Left cardiac atrium (tissue), 4 donors: Measurements from ENCODE around the gene LIFR. TPM values are rescaled to one million over a fixed set of nuclear protein-coding genes. Genes with fewer than 3 reads are reported as not detected.
"Not testable (repeated sequence)": the region's sequence is repeated elsewhere in the genome, so short reads cannot be mapped to it uniquely, and the experiment has no call there.

Experiments
- ATAC-seq, 2 donors: fragments of 200-7000 bp; cut with Tn5 transposase; one replicate each; pipeline ENCODE4 v1.9.1; 2020; ENCODE audit warnings: mild to moderate bottlenecking in 2 of 2, moderate library complexity in 2 of 2
- DNase-seq: peaks from one replicate; pipeline ENCODE4 v3.0.0-alpha.2; 2020
- intact Hi-C, 2 donors: fragments of 100-400 bp; cut with DNase I; formaldehyde crosslinking; loops; one replicate each; pipeline versions ENCODE4 v1.14.1 to v1.15.1; 2022 to 2023
- total RNA-seq, 2 donors: library from RNA; stranded (reverse); fragmentation: NEBNext Ultra II Directional; extraction: Animal tissue kit (Norgen Biotek cat#: 25700); gene quantifications; one replicate each; pipeline ENCODE4 v1.2.1, GENCODE V29; 2021
- donor health status: DM: no; HTN: yes; CAD: no.
- donor health status: DM: no; HTN: yes; CAD: no; lungs with severe emphysema.
- donor health status: DM: yes; HTN: yes; CAD: no.
- donor health status: Dilated cardiomyopathy.

LIFR gene
- total RNA-seq, 2 donors from 2014 or later, result 59.7 to 68.9 TPM

DNA sequence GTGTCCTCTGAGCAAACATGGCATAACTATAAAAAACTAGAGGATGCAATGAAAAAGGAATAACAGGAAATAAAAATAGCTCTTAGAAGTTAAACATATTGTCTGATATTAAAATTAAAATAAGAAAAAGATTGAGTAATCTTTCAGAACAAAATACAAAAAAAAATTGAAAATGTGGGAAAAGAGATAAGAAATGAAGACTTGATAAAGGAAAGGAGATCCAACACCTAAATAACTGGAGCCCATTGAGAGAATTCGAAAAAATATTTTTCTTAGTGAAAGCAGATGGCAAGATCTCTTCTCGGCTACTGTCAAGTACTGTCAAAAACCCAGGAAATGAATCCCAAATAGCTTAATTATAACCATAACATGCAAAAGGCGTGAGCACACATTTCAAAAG, 24.9 kb downstream of the LIFR start:
- DNase-seq, result no peak
- intact Hi-C loops, result no loop called here
- no peak for ATAC-seq

DNA sequence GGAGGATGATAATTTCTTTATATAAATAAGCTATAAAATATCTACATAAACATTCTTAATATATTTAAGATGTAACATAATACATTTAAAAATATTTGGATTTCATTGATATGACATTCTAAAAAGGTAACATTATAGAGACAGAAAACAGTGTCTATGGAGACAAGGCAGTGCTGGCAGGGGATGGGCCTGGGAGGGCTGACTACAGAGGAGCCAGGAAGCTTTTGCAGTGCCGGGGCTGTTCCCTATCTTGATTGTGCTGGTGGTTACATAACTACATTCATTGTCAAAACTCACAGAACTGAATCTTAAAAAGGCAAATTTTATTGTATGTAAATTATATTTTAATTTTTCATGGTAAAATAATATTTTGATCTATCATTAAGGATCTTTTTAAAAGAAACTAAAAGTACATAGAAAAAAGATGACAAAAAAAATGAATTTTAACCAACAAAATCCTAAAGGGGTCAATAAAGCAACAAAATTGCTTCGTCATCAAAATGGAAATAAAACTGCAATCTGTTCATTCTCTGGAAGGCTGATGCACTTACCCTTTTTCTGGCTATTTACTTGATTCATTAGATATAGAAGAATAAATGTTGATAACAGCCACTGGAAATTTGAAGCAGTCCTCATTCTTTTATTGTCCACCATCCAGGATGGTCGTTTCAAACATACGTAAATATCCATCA, 26.3 kb downstream of the LIFR start:
- DNase-seq (no peak), ATAC-seq (peak in 1 of 2 donors; percentile 55)
- intact Hi-C loops, result no loop called here

DNA sequence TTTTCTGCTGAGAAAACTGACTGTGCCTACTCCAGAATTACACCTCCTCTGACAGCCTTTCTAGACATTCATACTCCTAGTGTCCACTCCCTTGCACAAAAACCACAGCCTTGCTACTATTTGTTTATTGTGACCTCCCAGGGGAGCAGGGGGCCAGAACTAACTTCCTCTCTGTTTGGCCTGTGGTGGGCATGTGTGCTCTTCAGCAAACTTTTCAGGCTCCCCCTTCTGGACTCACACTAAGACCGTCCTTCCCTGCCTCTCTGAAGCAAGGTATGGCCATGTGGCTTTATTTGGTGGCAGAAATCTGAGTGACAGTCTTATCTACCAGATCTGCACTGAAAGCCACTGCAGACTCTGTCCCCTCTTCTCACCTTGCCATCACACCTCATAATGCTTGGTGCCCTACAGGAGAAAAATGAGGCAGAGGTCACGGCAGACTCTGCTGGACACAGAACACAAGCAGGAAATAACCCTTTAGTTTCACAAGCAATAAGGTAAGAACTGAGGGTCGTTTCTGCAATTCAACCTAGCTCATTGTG, 28.2 kb downstream of the LIFR start:
- ATAC-seq (no peak), DNase-seq (no peak)
- intact Hi-C loops, result no loop called here

DNA sequence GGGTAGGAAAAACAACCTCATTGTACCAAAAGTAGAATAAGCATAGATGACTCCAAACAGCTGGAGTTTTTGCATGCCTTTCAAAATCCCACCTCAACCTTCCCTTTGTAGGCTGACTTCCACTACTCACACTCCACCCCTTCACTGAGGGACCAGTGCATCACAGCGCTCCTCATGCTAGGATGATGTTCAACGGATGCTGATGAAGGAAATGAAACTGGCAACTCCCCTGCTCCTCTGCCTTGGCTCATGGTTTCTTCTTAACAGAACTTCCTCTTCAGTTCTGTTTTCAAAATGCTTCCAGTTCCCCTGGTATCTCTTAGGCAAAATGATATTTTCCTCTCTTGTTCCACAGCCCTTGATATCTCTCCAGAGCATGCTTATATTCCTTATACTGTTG, 29.0 kb downstream of the LIFR start:
- ATAC-seq, result no peak
- intact Hi-C loops, result no loop called here
- DNase-seq, result no peak

DNA sequence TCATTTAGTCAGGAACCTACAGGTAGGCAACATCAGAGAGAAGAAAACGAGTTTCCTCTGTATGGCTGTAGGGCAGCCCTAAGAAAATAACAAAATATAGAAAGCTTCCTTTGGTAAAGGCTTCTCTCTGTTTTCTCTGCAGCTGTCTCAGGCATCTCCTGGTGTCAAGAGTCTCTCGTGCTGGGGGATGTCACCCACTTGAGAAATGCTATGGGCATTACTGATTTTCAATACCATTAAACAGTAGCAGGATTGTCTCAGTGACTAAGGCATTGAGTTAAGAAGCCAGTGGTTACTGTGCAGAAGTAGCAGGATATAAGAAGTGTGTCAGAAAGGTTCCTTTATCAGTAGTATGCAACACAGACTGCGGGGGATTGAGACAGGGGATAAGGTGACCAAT, 32.4 kb downstream of the LIFR start:
- intact Hi-C loops, result loop anchor here in 1 of 2 donors (5.0 kb wide), 1 partner anchor 47 kb away; no protein-coding TSS in a partner anchor
- DNase-seq (no peak), ATAC-seq (no peak)

DNA sequence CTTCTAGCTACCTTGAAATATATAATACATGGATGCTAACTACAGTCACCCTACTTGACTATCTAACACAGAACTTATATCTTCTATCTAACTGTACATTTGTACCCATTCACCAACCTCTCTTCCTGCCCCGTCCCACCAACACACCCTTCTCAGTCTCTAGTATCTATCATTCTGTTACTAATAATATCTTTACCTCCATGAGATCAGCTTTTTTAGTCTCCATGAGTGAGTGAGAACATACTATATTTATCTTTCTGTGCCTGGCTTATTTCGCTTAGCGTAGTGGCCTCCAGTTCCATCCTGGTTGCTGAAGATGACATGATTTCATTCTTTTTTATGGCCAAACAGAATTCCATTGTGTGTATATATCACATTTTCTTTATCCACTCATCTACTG, 37.0 kb downstream of the LIFR start:
- intact Hi-C loops, result no loop called here
- DNase-seq, result no peak
- no peak for ATAC-seq

DNA sequence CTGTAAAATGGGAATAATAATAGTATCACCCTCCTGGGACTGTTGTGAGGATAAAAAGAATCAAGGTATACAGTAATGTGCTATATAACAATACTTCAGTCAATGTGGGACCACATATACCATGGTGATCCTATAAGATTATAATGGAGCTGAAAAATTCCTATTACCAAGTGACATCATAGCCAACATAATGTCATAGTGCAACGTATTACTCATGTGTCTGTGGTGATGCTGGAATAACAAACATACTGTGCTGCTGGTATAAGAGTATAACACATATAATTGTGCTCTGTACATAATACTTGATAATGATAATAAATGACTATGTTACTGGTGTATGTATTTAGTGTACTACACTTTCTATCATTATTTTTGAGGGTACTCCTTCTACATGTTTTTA, 38.1 kb downstream of the LIFR start:
- intact Hi-C loops, result no loop called here
- ATAC-seq (no peak), DNase-seq (no peak)

DNA sequence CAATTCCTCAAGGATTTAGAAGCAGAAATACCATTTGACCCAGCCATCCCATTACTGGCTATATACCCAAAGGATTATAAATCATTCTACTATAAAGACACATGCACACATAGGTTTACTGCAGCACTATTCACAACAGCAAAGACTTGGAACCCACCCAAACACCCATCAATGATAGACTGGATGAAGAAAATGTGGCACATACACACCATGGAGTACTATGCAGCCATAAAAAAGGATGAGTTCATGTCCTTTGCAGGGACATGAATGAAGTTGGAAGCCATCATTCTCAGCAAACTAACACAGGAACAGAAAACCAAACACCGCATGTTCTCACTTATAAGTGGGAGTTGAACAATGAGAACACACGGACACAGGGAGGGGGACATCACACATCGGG, 39.8 kb downstream of the LIFR start:
- intact Hi-C loops, ATAC-seq: not testable (repeated sequence)

DNA sequence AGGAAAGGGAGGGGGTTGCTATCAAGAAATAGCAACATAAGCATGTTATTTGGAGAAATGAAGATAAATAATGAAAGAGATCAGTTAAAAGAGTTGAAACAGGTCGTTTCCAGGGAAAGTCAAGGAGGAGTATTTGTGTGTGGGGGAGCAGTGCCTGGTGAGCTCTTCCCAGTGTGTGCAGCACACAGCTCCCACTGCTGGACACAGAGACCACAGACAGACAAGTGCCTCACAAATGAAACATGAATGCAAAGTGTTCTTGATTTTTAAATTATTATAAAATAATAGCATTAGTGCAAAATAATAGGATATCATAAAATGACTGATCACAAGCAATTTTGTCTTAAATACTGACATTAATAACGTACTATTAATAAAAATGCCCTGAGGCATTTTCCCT, 40.8 kb downstream of the LIFR start:
- ATAC-seq (peak in 1 of 2 donors; percentile 67), DNase-seq (no peak)
- intact Hi-C loops, result no loop called here

More for the DNA sequence above, 39.8 kb downstream of the LIFR start:
- not testable (repeated sequence) for DNase-seq

DNA sequence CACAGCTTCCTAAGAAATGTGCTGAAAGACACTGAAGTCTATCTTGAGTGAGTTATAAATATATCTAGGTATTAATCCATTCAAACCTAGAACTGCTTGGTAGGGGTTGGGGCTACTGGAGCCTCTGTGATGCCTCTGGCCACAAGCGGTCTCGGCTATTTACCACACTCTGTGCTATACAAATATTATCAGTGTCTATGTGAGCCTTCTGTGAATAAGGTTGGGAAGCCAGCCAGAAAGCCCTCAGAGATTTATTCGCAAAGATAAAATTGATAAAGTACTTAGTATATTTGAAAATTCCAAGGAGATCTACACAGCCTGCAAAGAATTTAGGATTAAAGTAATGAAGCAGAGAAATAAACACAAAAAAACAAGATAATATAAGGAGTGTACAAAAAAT, 41.4 kb downstream of the LIFR start:
- ATAC-seq (no peak), DNase-seq (no peak)
- intact Hi-C loops, result no loop called here

DNA sequence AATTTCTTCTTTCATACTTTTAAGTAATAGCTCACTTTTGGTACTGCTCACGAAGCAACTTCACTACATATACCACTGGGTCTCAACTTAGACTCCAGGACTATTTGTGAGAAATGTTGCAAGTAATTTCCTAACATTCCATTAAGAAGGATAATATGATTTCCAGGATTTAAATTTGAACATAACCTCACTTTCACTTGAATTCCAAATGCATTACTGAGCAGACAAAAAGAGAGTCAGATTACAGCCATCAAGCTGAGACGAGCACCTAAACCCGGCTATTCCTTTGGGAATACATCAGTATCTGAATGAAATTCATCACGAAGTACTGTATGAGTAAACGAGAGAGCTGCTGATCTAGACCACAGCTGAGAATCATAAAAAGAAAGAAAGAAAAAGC, 47.3 kb downstream of the LIFR start:
- intact Hi-C loops, result no loop called here
- DNase-seq (no peak), ATAC-seq (no peak)

DNA sequence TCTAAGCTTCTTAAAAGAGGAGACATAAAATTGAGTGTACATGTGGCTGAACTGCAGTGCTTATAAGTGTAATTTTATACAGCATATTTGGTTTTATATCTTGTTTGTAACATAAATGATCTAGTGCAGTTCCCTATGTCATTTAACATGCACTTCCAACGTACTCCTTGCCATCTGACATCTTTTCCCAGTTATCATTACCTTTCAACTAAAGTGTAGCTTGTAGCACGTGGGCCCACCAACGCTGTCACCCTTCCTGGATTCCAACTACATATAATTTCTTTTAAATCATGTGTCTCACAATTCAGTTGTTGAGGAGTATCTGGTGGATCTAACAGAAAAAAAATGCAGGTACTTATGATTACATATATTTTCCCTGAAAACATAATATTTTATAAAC, 50.1 kb downstream of the LIFR start:
- no peak for ATAC-seq
- intact Hi-C loops, result no loop called here
- DNase-seq, result no peak

DNA sequence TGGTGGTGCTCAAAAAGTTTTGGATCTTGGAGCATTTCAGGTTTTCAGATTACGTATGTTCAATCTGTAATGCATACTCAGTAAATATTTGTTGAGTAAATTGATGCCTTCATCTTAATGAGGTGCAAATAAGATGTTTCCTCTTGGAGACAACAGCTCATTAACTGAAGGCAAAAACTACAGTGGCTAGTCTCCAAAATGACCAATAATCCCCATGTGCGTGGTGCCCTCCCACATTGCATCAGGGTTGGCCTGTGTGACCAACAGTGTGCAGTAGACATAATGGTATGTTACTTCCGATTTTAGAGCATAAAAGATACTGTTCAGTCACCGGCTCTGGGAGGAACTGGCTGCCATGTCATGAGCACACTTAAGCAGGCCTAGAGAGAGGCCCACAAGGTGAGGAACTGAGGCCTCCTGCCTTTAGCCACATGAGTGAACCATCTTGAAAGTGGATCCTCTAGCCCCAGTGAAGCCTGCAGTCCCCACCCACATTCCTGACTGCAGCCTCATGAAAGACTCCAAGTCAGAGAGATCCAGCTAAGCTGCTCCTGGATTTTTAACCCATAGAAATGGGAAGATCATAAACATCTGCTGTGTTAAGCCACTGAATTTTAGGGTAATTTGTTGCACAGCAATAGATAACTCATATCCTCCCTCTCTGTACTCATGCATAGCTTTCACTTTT, 55.7 kb downstream of the LIFR start:
- intact Hi-C loops, result no loop called here
- no peak for DNase-seq
- ATAC-seq, result no peak

DNA sequence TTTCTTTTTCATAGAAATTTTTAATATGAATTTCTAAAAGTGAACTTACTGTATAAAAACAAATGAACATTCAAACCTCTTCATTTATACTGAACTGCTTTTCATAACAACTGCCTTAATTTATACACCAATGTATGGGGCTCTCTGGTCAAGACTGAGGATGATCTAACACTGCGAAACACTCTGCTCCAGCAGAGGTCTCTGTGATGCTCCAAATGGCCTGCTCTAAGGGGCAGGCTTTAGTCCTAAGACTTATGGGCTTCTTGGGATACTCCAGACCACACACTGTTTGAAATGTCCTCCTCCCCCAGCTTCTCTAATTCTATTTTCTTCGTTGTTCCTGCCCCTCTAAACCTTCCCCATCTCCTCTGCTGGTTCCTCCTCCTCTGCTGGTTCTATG, 58.5 kb downstream of the LIFR start:
- ATAC-seq (peak; percentile 35 to 41), DNase-seq (no peak)
- intact Hi-C loops, result no loop called here

DNA sequence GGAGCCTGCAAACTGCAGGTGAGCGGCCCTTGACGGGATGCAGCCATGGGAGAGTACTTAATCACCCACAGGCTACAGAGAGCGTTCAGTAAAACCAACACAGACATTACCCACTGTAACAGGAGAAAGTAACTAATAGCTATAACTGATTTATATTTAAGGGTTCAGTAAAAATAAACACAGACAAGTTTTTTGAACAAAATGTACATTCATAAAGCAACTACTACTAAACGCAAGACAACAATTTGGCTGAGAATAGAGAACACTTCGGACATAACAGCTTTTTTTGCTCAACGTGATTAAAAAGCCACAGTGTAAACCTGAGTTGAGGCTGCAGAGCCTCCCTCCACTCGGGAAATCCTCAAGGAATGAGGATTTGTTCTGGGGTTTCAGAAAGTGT, 61.7 kb downstream of the LIFR start:
- intact Hi-C loops, result no loop called here

DNA sequence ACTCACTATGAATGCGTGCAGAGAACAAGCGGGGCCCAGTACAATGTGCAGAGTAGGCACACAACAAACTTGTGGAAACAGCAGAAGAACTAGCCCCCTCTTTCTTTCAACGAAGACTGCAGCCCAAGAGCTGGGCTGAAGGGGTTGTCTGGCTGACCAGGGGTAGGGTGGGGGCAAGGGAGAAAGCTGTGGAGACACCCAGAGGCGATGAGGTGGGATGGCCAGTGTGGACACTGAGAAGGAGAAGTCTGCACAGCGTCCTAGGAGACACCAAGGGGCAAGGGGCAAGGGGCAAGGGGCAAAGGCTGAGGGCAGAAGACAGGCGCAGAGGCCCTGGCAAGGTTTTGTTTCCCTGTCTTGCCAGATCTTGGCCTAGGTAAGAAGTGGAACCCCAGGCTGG, 62.3 kb downstream of the LIFR start:
- intact Hi-C loops, result no loop called here
- ATAC-seq, result no peak
- no peak for DNase-seq

More for the DNA sequence above, 61.7 kb downstream of the LIFR start:
- ATAC-seq (no peak), DNase-seq (no peak)

DNA sequence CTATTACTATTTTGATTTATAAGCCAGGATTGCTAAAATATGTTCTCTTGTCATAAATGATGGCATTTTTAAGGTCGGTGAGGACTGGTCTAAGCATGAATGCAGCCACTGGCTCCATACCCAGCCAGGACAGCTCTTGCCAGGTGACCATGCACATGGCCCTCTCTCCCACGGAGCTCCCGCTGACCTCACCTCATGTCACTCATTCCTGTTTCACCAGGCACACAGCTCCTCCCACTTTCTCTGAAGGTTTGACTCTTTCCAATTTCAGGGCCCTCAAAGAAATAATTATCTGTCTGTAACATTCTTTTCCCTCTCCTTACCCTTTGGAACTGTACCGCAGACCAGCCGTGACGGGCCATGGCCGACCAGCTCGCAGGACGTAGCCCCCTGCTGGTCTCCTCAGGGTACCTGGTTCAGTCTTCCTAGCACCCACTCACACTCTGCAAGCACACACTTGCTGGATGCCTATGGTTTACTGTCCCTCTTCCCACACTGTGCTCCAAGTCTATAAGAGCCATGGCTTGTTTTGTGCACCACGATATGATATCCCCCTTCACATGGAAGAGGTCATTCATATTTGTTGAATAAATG, 72.5 kb downstream of the LIFR start:
- no peak for DNase-seq
- no peak for ATAC-seq
- intact Hi-C loops, result no loop called here

DNA sequence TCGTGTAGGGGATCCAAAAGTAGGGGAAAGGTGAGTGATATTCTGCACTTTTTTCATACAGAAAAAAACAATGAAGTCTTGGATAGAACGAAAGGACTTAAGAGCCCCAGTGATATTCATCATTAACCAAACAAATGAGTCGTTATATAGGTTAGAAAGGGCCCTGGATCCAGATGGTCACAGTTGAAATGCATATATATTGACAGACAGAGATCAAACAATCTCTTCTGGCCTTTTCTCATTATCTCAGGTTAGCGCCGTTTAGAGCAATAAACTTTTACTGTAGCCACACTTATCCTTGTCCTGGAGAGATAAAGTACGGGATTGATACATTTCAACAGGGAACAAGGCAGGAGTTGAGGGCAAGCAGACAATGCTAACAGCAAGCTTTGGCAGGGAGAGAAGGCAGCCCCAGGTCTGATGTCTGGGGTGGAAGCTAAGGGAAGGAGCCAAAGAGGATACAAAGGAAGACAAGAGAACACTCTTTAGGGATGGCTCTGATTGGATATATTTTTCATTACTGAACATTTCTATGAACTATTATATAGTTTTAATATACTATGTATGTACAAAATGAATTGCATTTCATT, 77.0 kb downstream of the LIFR start:
- intact Hi-C loops, result loop anchor here in 1 of 2 donors (5.0 kb wide), 1 partner anchor 43 kb away; no protein-coding TSS in a partner anchor
- ATAC-seq (no peak), DNase-seq (no peak)

DNA sequence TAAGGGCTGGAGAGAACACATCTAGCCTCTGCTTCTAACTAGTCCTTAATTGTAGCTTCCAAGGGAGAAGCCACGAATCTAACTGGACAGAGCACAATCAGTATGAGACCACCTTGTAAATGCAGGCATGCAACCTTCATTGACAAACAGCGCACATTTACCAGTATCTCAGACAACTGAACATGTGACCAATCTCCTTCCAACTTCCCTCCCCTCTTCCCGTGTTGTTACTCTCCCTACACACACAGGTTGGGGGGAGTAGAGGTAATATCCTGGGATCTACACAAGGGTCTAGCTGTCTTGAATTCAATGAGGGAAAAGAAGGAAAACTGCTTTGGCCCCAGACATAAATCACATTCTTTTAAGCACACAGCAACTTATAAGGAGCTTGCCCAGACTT, 77.6 kb downstream of the LIFR start:
- ATAC-seq, result no peak

DNA sequence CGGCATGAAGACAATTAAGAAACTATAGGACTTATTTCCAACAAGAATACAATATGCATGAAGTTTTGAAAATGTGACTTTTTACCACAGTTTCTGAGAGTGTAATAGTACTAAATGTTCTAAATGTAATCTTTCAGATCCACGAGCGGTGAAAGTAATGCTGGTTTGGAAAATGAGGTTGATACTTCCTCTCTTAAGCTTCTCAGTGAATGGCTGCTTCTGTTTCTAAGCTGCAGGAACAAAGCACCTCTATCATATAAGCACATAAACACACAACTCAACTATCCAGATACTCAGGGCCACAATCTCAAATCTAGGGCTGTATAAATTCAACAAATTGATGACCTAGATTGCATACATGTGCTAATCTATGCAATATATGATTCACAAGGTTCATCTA, 78.3 kb downstream of the LIFR start:
- intact Hi-C loops, result loop anchor here in 1 of 2 donors (5.0 kb wide), 1 partner anchor 44 kb away; no protein-coding TSS in a partner anchor
- no peak for DNase-seq
- no peak for ATAC-seq

More for the DNA sequence above, 77.6 kb downstream of the LIFR start:
- intact Hi-C loops, result loop anchor here in 1 of 2 donors (5.0 kb wide), 1 partner anchor 43 kb away; no protein-coding TSS in a partner anchor
- DNase-seq, result no peak
